ENCODE data around the gene NAV3.

The NAV3 gene

GRCh38 chr12:77847060-77847541, 16.4 kb downstream of the NAV3 start:
- DNase-seq (ENCODE audit: low read depth), result peak; percentile 55

GRCh38 chr12:77847680-77848431, 17.2 kb downstream of the NAV3 start:
- DNase-seq (ENCODE audit: low read depth), result peak; percentile 97

- peak; percentile 59 for DNase-seq (ENCODE audit: low read depth)
Observed at GRCh38 chr12:77850129-77850528, 19.4 kb downstream of the NAV3 start.

GRCh38 chr12:77850698-77851097, 20.0 kb downstream of the NAV3 start:
- DNase-seq (ENCODE audit: low read depth), result no peak

GRCh38 chr12:77855548-77855947, 24.9 kb downstream of the NAV3 start:
- no peak for DNase-seq (ENCODE audit: low read depth)

- DNase-seq (ENCODE audit: low read depth), result peak; percentile 30
Observed at GRCh38 chr12:77861317-77861716, 30.6 kb downstream of the NAV3 start.

GRCh38 chr12:77865178-77865577, 34.5 kb downstream of the NAV3 start:
- no peak for DNase-seq (ENCODE audit: low read depth)

- DNase-seq (ENCODE audit: low read depth), result no peak
Observed at GRCh38 chr12:77878901-77879300, 48.2 kb downstream of the NAV3 start.

GRCh38 chr12:77882709-77883108, 52.0 kb downstream of the NAV3 start:
- DNase-seq (ENCODE audit: low read depth), result no peak

GRCh38 chr12:77888611-77889010, 57.9 kb downstream of the NAV3 start:
- peak; percentile 94 for DNase-seq (ENCODE audit: low read depth)

GRCh38 chr12:77891518-77892147, 60.9 kb downstream of the NAV3 start:
- no peak for DNase-seq (ENCODE audit: low read depth)

GRCh38 chr12:77893918-77894317, 63.2 kb downstream of the NAV3 start:
- peak; percentile 60 for DNase-seq (ENCODE audit: low read depth)

- peak; percentile 11 for DNase-seq (ENCODE audit: low read depth)
Observed at GRCh38 chr12:77894556-77894955, 63.9 kb downstream of the NAV3 start.

- DNase-seq (ENCODE audit: low read depth), result no peak
Observed at GRCh38 chr12:77895699-77896098, 65.0 kb downstream of the NAV3 start.

- no peak for DNase-seq (ENCODE audit: low read depth)
Observed at GRCh38 chr12:77907936-77908335, 77.2 kb downstream of the NAV3 start.

GRCh38 chr12:77914081-77914488, 83.4 kb downstream of the NAV3 start:
- DNase-seq (ENCODE audit: low read depth), result no peak

GRCh38 chr12:77915071-77915600, 84.4 kb downstream of the NAV3 start:
- DNase-seq (ENCODE audit: low read depth), result no peak

- no peak for DNase-seq (ENCODE audit: low read depth)
Observed at GRCh38 chr12:77916276-77916675, 85.6 kb downstream of the NAV3 start.

- no peak for DNase-seq (ENCODE audit: low read depth)
Observed at GRCh38 chr12:77918046-77918445, 87.4 kb downstream of the NAV3 start.

GRCh38 chr12:77919450-77919849, 88.8 kb downstream of the NAV3 start:
- DNase-seq (ENCODE audit: low read depth), result no peak

- no peak for DNase-seq (ENCODE audit: low read depth)
Observed at GRCh38 chr12:77923882-77924281, 93.2 kb downstream of the NAV3 start.

- DNase-seq (ENCODE audit: low read depth), result peak; percentile 92
Observed at GRCh38 chr12:77924703-77925102, 94.0 kb downstream of the NAV3 start.

- DNase-seq (ENCODE audit: low read depth), result peak; percentile 99
Observed at GRCh38 chr12:77925536-77926108, 94.9 kb downstream of the NAV3 start.

All from iris pigment epithelial cell (primary cell).